ENCODE measurements around the gene SIN3B.

The SIN3B gene

DNA sequence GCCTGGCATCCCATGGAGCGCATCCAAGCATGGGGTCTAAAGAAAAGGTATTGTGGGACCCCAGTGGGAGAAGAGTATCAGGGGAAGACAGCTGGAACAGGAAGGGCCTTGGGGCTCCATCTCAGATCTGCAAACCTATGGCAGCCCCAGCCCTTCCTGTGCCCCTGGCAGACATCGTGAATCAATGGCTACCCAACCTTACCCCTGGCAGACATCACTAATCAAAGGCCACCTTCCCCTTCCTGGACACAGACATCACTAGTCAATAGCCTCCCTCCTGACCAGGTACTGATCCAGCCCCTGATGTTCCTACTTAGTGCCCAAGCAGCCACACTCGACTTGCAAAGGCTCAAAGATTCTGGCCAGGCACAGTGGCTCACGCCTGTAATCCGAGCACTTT is 75.4 kb downstream of the SIN3B start:
- DNase-seq (ENCODE audit: low read depth in 2 of 2) = no peak

DNA sequence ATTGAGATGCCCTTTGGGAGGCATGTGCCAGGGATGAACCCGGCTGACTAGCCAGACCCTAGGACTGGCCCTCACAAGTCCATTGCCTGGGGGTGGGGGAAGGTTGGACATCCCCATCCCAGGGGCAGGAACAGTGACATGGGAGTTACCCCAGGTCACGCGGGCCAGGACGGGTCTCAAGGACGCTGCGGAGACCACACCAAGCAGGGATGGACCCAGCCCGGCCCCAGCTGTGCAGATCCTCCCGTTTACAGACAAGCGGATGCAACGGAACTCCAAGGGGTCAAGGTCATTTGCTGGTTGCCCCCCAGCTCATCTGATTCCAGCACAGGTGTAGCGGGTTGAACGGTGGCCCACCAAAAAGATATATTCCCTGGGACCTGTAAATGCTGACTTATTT is 79.6 kb downstream of the SIN3B start:
- DNase-seq (ENCODE audit: low read depth in 2 of 2) = no peak

DNA sequence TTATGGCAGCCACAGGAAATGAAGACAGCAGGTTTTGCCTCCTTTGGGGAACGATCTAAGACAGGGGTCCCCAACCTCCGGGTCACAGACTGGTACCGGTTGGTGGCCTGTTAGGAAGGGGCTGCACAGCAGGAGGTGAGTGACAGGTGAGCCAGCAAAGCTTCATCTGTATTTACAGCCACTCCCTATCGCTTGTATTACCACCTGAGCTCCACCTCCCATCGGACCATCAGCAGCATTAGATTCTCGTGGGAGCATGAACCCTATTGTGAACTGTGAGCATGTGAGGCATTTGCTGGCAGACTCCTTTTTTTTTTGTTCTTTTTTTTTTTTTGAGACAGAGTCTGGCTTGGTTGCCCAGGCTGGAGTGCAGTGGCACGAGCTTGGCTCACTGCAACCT is 81.8 kb downstream of the SIN3B start:
- no peak for DNase-seq (ENCODE audit: low read depth in 2 of 2)

DNA sequence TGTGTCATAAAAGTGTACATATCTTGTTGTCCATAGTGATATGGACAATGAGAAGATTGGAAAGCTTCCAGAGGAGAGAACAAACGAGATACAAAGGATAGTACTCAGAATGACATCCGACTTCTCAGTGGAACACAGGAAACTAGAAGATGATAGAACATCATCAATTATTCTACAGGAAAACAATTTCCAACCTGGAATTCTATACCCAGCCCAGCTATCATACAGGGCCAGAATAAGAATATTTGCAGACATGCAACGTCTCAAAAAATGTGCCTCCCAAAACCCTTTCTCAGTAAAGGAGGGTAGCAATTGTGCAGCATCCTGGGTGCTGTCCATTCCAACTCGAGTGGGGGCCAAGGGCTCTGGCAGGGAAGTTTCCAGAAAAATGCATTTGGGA is 83.6 kb downstream of the SIN3B start:
- DNase-seq (ENCODE audit: low read depth in 2 of 2) = no peak

DNA sequence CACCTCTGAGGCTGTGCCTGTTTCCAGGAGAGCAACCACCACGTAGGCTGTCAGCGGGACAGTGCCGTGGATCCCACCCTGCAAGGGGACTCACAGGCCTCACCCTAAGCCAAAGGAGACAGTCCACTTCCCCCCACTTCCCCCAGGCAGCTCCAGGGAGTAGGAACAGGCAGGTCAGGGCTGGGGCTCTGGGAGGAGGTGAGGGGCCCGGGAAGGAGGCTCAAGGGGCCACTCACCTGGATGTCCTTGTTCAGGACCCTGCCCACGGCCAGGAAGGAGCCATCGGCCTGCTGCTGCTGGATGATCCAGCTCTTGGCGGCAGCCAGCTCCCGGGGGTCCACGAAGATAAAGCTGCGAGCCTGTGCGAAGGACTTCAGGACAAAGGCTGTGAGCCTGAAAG is 85.2 kb downstream of the SIN3B start:
- DNase-seq (ENCODE audit: low read depth in 2 of 2) = no peak

DNA sequence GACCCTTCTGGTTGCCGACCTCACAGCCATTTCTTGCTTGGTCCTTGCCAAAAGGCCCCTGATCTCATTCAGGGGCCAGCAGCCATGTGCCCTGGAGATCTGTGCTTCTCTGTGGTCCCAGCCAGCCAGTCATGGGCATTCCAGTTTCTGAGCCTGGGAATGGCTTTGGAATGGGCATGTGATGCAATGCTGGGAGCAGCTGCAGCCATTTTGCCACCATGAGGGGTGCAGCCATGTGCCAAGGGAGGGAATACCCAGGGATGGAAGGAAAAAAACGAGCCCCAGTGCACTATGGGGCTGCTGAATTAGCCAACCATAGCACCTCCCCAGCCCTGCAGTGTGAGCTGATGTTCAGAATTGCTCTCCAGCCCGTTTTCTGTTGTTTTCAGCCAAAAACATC is 85.9 kb downstream of the SIN3B start:
- DNase-seq (ENCODE audit: low read depth in 2 of 2) = no peak

DNA sequence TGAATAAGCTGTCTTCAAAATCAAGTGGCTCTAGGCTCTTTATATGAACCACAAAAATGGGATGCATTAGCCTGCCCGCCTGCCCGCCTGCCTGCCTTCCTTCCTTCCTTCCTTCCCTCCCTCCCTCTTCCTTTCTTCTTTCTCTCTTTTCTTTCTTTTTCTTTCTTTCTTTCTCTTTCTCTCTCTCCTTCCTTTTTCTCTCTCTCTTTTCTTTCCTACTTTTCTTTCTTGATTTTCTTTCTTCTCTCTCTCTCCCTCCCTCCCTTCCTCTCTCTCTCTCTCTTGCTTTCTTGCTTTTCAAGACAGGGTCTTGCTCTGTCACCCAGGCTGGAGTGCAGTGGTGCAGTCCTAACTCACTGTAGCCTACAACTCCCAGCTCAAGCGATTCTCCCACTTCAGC is 86.5 kb downstream of the SIN3B start:
- no peak for DNase-seq (ENCODE audit: low read depth in 2 of 2)

DNA sequence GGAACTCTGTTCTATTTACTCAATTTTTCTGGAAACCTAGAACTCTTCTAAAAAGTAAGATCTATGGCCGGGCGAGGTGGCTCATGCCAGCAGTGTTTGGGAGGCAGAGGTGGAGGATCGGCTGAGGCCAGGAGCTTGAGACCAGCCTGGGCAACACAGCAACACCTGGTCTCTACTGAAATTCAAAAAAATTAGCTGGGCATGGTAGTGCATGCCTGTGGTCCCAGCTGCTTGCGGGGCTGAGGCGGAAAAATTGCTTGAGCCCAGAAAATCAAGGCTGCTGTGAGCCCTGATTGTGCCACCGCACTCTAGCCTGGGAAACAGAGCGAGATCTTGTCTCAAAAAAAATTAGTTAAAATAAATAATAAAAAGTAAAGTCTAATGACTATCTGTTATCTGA is 88.2 kb downstream of the SIN3B start:
- DNase-seq (ENCODE audit: low read depth in 2 of 2) = no peak

DNA sequence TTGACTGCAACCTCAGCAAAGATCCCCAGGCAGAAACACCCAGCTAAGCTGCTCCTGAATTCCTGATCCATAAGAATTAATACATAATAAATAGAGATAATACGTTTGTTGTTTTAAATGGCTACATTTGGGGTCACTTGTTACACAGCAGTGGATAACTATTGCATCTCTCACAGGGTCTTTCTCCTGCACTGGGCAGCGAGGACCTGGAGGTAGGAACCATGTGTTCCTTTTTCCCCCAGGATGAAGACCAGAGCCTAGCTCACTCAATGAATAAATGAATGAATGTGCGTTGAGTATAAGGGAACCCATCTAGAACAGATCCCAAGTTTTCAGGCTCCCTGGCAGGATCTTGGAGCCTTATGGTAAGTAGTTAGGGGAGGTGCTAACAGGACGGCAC is 90.3 kb downstream of the SIN3B start:
- DNase-seq (ENCODE audit: low read depth in 2 of 2) = no peak

DNA sequence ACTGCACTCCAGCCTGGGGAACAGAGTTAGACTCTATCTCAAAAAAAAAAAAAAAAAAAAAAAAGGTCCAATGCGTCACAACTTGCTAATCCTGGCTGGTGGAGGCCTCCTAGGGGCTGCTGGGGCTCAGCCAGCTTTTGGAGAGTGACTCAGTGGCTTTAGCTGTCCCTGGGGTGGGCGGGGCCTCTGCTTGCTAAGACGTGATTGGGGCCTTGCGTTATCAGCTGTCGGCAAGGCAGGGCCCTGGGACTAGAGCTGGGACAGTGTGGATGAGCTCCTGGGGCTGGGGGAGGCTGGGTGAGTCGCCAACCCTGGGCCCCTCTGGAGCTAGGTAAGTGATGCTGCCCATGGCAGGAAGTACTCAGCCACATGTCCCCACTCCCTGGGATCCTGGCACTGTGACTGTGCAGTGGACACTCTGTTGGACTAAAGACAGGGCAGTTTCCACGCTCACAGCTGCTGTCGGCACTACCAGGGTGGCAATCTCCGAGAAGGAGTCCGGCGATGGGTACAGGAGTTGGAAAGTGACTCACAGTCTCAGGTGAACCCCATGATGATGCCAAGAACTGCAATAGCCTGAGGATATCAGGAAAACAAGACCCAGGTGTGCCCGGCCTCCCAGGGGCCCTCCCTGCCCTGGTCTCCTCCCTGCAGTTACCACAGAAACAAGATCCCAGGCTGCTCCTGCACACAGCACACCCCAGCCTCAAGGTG is 91.8 kb downstream of the SIN3B start:
- no peak for DNase-seq (ENCODE audit: low read depth in 2 of 2)

DNA sequence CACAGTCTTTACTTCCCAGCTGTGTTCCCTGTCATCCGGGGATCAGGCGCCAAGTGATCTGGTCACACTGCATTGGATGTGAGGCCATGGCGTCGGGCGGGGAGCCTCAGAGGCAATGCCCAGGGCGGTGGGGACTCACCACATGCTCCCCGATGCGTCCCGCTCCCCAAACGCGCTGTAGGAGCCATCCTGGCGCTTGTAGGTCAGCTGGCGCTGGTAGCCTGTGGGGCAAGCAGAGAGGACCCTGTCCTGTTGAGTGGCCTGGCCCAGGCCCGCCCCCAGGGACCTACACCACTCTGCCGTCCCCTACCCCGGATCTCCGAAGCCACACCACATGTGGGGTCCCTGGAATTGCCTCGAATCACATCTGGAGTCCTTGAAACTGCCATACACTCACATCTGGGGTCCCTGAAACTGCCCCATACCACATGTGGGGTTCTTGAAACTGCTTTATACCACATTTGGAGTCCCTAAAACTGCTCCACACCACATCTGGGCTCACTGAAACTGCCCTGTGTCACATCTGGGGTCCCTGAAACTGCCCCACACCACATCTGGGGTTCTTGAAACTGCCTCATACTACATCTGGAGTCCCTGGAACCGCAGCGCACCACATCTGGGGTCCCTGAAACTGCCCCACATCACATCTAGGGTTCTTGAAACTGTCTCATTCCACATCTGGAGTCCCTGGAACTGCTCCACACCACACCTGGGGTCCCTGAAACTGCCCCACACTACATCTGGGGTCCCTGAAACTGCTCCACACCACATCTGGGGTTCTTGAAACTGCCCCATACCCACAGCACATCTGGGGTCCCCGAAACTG is 92.8 kb downstream of the SIN3B start:
- DNase-seq (ENCODE audit: low read depth in 2 of 2) = no peak

DNA sequence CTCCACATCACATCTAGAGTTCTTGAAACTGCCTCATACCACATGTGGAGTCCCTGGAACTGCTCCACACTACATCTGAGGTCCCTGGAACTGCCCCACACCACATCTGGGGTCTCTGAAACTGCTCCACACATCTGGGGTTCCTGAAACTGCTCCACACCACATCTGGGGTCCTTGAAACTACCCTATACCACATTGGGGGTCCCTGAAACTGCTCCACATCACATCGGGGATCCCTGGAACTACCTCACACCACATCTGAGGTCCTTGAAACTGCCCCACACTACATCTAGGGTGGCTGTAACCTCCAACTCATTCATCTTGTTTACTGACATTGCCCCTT is 93.4 kb downstream of the SIN3B start:
- DNase-seq (ENCODE audit: low read depth in 2 of 2) = no peak

DNA sequence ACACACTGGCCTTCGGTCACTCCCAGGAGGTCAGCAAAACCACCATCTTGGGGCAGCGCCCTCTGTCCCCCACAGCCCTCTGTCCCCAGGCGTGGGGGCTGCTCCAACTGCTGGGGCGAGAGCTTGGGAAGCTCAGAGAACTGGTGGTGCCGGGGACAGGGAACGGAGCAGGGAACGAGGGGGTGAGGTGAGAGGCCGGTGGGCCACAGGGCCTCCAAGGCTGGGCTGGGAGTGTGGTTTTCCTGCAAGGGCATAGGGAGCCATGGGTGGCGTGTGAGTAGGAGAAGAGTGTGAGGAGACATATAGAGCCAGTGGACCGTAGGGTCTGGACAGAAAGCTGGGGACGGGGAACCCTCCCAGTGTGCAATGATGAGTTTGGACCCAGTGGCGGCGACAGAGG is 93.8 kb downstream of the SIN3B start:
- no peak for DNase-seq (ENCODE audit: low read depth in 2 of 2)

DNA sequence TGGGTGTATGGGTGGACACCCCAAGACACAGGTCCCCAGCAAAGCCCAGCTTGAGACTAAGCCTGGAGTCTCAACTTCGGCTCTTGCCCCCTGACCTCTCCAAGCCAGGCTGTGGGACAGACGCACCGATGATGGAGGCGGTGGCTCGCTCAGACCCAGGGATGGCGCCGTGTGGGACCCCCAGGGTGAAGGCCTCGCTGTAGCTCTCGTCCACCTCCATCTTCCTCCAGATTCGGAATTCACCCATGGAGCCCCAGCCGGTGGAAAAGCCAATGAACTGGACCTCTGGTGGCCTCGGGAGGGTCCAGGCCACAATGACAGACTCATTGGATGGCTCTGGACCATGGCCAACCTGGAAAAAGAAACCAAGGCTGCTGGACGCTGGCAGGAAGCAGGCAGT is 98.7 kb downstream of the SIN3B start:
- DNase-seq (ENCODE audit: low read depth in 2 of 2) = no peak

DNA sequence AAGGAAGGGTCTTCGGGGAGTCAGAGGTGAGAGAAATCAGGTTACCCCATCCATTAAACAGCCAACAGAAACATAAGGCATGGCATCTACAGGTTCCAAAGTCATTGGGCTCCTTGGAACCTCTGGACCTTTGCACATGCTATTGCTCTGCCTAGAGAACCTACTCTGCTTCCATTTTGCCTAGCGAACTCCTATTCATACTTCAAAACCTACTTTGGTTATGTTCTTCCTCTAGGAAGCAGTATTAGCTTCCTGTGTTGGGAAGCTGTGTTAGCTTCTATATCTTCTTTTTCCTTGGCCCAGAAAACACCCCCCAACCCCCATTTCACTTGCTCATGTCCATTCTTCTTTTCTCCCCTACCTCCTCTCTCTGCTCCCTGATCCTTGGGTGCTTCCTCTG is 99.2 kb downstream of the SIN3B start:
- DNase-seq (ENCODE audit: low read depth in 2 of 2) = no peak

DNA sequence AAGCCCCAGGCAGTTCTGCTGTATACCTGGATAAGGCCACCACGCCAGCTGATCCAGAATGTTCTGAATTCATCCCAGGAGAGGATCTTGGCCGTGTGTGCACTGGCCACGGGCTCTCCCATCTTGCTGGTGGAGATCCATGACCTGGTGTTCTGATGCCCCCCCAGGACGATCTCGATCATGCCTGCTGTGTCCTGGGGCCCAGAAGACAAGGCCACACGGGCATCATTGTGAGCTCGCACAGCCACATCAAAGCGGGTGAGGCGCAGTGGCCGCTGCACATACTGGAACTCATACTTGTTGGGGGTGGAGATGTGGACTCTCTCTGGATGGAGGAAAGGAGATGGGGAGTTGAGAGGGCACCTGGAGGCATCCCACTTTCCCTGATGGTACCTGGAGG is 99.7 kb downstream of the SIN3B start:
- no peak for DNase-seq (ENCODE audit: low read depth in 2 of 2)
